IMR-90 (cell line): ENCODE data around the gene USP6NL. TPM values are rescaled to one million over a fixed set of nuclear protein-coding genes. Genes with fewer than 3 reads are reported as not detected.

Experiments used
- ATAC-seq: fragments of 200-7000 bp; cut with Tn5 transposase; 2 replicates; pipeline ENCODE4 v1.9.1; 2020; ENCODE audit warnings: low read depth, mild to moderate bottlenecking, moderate library complexity
- BruUV-seq: library from RNA; stranded (reverse); fragments of 400-500 nt; replicated peaks from 2 replicates; lab custom pipeline; 2021; lab: Mats Ljungman, UMichigan
- CTCF ChIA-PET: fragments of 300-600 bp; formaldehyde crosslinking; extraction: SDS; loops from one replicate; lab custom pipeline; 2021; ENCODE audit warnings: antibody characterized with exemption; lab: Yijun Ruan, JAX
- POLR2A ChIA-PET: fragments of 300-600 bp; sonication (Branson Sonifier 250); formaldehyde crosslinking; loops from one replicate; lab custom pipeline; 2022; ENCODE audit warnings: antibody characterized with exemption; ENCODE audit not compliant: unreplicated experiment; lab: Charles Lee
- DNase-seq: peaks from one replicate; pipeline ENCODE4 v3.0.0; 2013
- H2AFZ ChIP-seq: replicated peaks from 2 replicates; pipeline ENCODE3; 2013; ENCODE audit warnings: low read length, mild to moderate bottlenecking; ENCODE audit not compliant: poor library complexity
- H2AK5ac ChIP-seq: 2 replicates; pipeline ENCODE4 v1.6.1; 2013; ENCODE audit warnings: low read depth, low read length, inconsistent platforms
- H2AK9ac ChIP-seq: replicated peaks from 2 replicates; pipeline ENCODE3; 2013; ENCODE audit warnings: mild to moderate bottlenecking, low read depth, low read length, moderate library complexity; ENCODE audit not compliant: poor library complexity
- H2BK120ac ChIP-seq: 2 replicates; pipeline ENCODE4 v1.6.1; 2013; ENCODE audit warnings: low read depth, low read length, inconsistent platforms
- H2BK15ac ChIP-seq: 3 replicates; pipeline ENCODE4 v1.6.1; 2013; ENCODE audit warnings: low read depth, low read length, inconsistent platforms
- H2BK20ac ChIP-seq: 2 replicates; pipeline ENCODE4 v1.6.1; 2013; ENCODE audit warnings: low read depth, mild to moderate bottlenecking, inconsistent platforms, low read length, moderate library complexity
- H2BK5ac ChIP-seq: 2 replicates; pipeline ENCODE4 v1.6.1; 2013; ENCODE audit warnings: mild to moderate bottlenecking, low read depth, low read length, inconsistent platforms; ENCODE audit not compliant: poor library complexity, severe bottlenecking
- H3K14ac ChIP-seq: replicated peaks from 2 replicates; pipeline ENCODE4 v1.6.1; 2013; ENCODE audit warnings: low read depth, low read length, inconsistent platforms
- H3K18ac ChIP-seq: 2 replicates; pipeline ENCODE4 v1.6.1; 2013; ENCODE audit warnings: low read depth, low read length, control low read depth
- H3K23ac ChIP-seq: 2 replicates; pipeline ENCODE4 v1.6.1; 2013; ENCODE audit warnings: low read depth, low read length, inconsistent platforms
- H3K27ac ChIP-seq: 2 replicates; pipeline ENCODE4 v1.5.1; 2013; ENCODE audit warnings: mild to moderate bottlenecking, control low read depth, low read length; ENCODE audit not compliant: insufficient read depth
- H3K27me3 ChIP-seq: 2 replicates; pipeline ENCODE4 v1.6.1; 2013; ENCODE audit warnings: low read length; ENCODE audit not compliant: control insufficient read depth, insufficient read depth
- H3K36me3 ChIP-seq: 2 replicates; pipeline ENCODE4 v1.6.1; 2013; ENCODE audit warnings: low read length, mixed read lengths; ENCODE audit not compliant: control insufficient read depth, insufficient read depth
- H3K4ac ChIP-seq: 2 replicates; pipeline ENCODE4 v1.6.1; 2013; ENCODE audit warnings: low read depth, low read length, inconsistent platforms
- H3K4me1 ChIP-seq: 2 replicates; pipeline ENCODE4 v1.6.1; 2013; ENCODE audit warnings: low read length, mixed read lengths; ENCODE audit not compliant: control insufficient read depth, insufficient read depth
- H3K4me2 ChIP-seq: 2 replicates; pipeline ENCODE4 v1.6.1; 2013; ENCODE audit warnings: low read depth, mild to moderate bottlenecking, control low read depth, low read length, moderate library complexity
- H3K4me3 ChIP-seq: 2 replicates; pipeline ENCODE4 v1.5.1; 2013; ENCODE audit warnings: low read depth, mild to moderate bottlenecking, control low read depth, low read length, moderate library complexity; ENCODE audit not compliant: insufficient read depth
- H3K56ac ChIP-seq: 2 replicates; pipeline ENCODE4 v1.6.1; 2013; ENCODE audit warnings: low read length, inconsistent platforms; ENCODE audit not compliant: insufficient read depth; ENCODE audit errors: extremely low read depth
- H3K79me1 ChIP-seq, 2 experiments: 2 replicates each; pipeline ENCODE4 v1.6.1; 2013; ENCODE audit warnings: low read length in 2 of 2, inconsistent platforms in 1 of 2, low read depth in 1 of 2
- H3K9ac ChIP-seq: 2 replicates; pipeline ENCODE4 v1.6.1; 2013; ENCODE audit warnings: low read depth, low read length, control low read depth
- H3K9me1 ChIP-seq: 2 replicates; pipeline ENCODE4 v1.6.1; 2013; ENCODE audit warnings: low read length, inconsistent platforms; ENCODE audit not compliant: insufficient read depth
- H3K9me3 ChIP-seq: 2 replicates; pipeline ENCODE4 v1.6.1; 2013; ENCODE audit warnings: low read length; ENCODE audit not compliant: control insufficient read depth, insufficient read depth
- H4K20me1 ChIP-seq: 2 replicates; pipeline ENCODE4 v1.6.1; 2013; ENCODE audit warnings: low read length, inconsistent platforms; ENCODE audit not compliant: insufficient read depth
- H4K5ac ChIP-seq: 2 replicates; pipeline ENCODE4 v1.6.1; 2013; ENCODE audit warnings: mild to moderate bottlenecking, low read depth, low read length, control low read depth
- H4K8ac ChIP-seq, 2 experiments: 2 replicates each; pipeline ENCODE4 v1.6.1; 2013; ENCODE audit warnings: low read depth in 2 of 2, low read length in 2 of 2, control low read depth in 1 of 2, inconsistent platforms in 1 of 2
- H4K91ac ChIP-seq: 2 replicates; pipeline ENCODE4 v1.6.1; 2013; ENCODE audit warnings: low read depth, low read length, inconsistent platforms; ENCODE audit not compliant: insufficient read depth
- BHLHE40 ChIP-seq: fragments of 150-350 bp; IDR thresholded peaks from 2 replicates; pipeline ENCODE4 v1.6.1; 2016; ENCODE audit warnings: mild to moderate bottlenecking, low read depth, low read length
- CEBPB ChIP-seq: IDR thresholded peaks from 2 replicates; pipeline ENCODE4 v1.6.1; 2012; ENCODE audit warnings: low read depth, low read length, improper control_type of control experiment
- CHD1 ChIP-seq: IDR thresholded peaks from 2 replicates; pipeline ENCODE4 v1.6.1; 2012; ENCODE audit warnings: low read depth, low read length, improper control_type of control experiment
- FOS ChIP-seq: fragments of 150-350 bp; IDR thresholded peaks from 2 replicates; pipeline ENCODE4 v1.6.1; 2016; ENCODE audit warnings: low read depth, low read length
- MAFK ChIP-seq: IDR thresholded peaks from 2 replicates; pipeline ENCODE4 v1.6.1; 2012; ENCODE audit warnings: low read depth, low read length, improper control_type of control experiment
- MAZ ChIP-seq: IDR thresholded peaks from 2 replicates; pipeline ENCODE4 v1.6.1; 2012; ENCODE audit warnings: low read depth, mild to moderate bottlenecking, low read length, improper control_type of control experiment, moderate library complexity, borderline replicate concordance
- MXI1 ChIP-seq: IDR thresholded peaks from 2 replicates; pipeline ENCODE4 v1.6.1; 2012; ENCODE audit warnings: low read depth, mild to moderate bottlenecking, low read length, moderate library complexity, borderline replicate concordance
- NFE2L2 ChIP-seq: fragments of 150-350 bp; IDR thresholded peaks from 2 replicates; pipeline ENCODE4 v1.6.1; 2016; ENCODE audit warnings: low read depth, mild to moderate bottlenecking, low read length
- POLR2A ChIP-seq: IDR thresholded peaks from 2 replicates; pipeline ENCODE4 v1.6.1; 2012; ENCODE audit warnings: mild to moderate bottlenecking, low read depth, low read length
- RAD21 ChIP-seq: IDR thresholded peaks from 2 replicates; pipeline ENCODE4 v1.6.1; 2012; ENCODE audit warnings: low read length, improper control_type of control experiment
- RCOR1 ChIP-seq: IDR thresholded peaks from 2 replicates; pipeline ENCODE4 v1.6.1; 2012; ENCODE audit warnings: mild to moderate bottlenecking, low read length, improper control_type of control experiment; ENCODE audit not compliant: insufficient replicate concordance
- RFX5 ChIP-seq: IDR thresholded peaks from 2 replicates; pipeline ENCODE4 v1.8.0; 2012; ENCODE audit warnings: low read depth, mild to moderate bottlenecking, low read length, moderate library complexity
- SMC3 ChIP-seq: fragments of 150-350 bp; IDR thresholded peaks from 2 replicates; pipeline ENCODE4 v1.6.1; 2016; ENCODE audit warnings: low read depth, mild to moderate bottlenecking, antibody characterized with exemption, low read length, moderate library complexity
- WGBS, 2 experiments: methylation state at CpG; one replicate each; pipeline versions ENCODE4 v1.1.5 to v1.1.7; 2013; ENCODE audit warnings: missing lambda C conversion rate in 2 of 2; ENCODE audit not compliant: insufficient read length in 1 of 2; ENCODE audit errors: extremely low coverage in 2 of 2; 5-methylcytosine and 5-hydroxymethylcytosine counted together
- dilution Hi-C: fragments of 300-500 bp; cut with HindIII; formaldehyde crosslinking; loops from one replicate; pipeline ENCODE4 v1.14.3; 2018; ENCODE audit warnings: low sequenced_read_pairs; ENCODE audit not compliant: unreplicated experiment
- in situ Hi-C: fragments of 300-500 bp; cut with MboI; formaldehyde crosslinking; loops from 3 replicates; pipeline ENCODE4 v1.14.3; 2019; ENCODE audit warnings: low sequenced_read_pairs, inconsistent platforms, mixed read lengths
- intact Hi-C: fragments of 100-400 bp; cut with micrococcal nuclease; formaldehyde crosslinking; loops from 2 replicates; pipeline ENCODE4 v1.10.0; 2022
- polyA plus RNA-seq, 3 experiments: library from polyadenylated mRNA; depleted of rRNA; stranded (reverse); fragments of >200 nt; gene quantifications; 2 replicates each; pipeline ENCODE4 v1.2.3, GENCODE V29; 2012; ENCODE audit warnings: low replicate concordance in 1 of 3
- total RNA-seq: library from RNA; depleted of rRNA; stranded (reverse); fragments of >200 nt; gene quantifications from 2 replicates; pipeline ENCODE4 v1.2.3, GENCODE V29; 2012
- TF ChIP-seq, protein P1 (sequence below): fragments of 150-350 bp; IDR thresholded peaks from 2 replicates; pipeline ENCODE4 v1.6.1; 2017; ENCODE audit warnings: mild to moderate bottlenecking, antibody characterized with exemption, low read length, low read depth
- TF ChIP-seq, protein P2 (sequence below): fragments of 150-350 bp; IDR thresholded peaks from 2 replicates; pipeline ENCODE4 v1.6.1; 2016; ENCODE audit warnings: low read depth, mild to moderate bottlenecking, low read length, moderate library complexity, borderline replicate concordance
- TF ChIP-seq, protein P3 (sequence below): conservative IDR thresholded peaks from 2 replicates; pipeline ENCODE4 v1.5.1; 2012; ENCODE audit warnings: mild to moderate bottlenecking, low read depth, low read length, improper control_type of control experiment

Gene USP6NL
- total and polyA plus RNA-seq, 2 of the 4 experiments (the other 2 are of a cell fraction): 7.8 to 9.1 TPM

DNA sequence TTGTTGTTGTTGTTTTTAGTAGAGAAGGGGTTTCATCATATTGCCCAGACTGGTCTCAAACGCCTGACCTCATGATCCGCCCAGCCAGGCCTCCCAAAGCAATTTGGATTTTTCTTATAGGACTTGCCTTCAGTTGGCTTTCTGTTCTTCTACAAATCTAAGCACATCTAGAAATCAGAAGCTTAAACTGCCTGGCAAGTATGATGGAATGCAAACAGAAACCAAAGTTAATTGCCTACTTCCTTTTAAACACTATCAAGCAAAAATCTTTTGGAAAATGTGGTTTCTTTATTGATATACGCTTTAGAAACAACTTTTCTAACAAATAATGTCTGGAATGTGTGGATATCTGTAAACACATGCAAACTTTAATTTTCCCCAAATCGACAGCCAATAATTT lies 64.9 kb downstream of the USP6NL start:
- Histone ChIP-seq H3K36me3 (no peaks in the 10 kb centered on the region), H3K56ac (no peak overlapping the region), H2AK5ac (0 out of 2 replicates have a peak overlapping the region, but pooled peaks have one; percentile 26), H3K9ac (no peak overlapping the region), H2AK9ac (no peak overlapping the region), H2BK15ac (0 out of 3 replicates have a peak overlapping the region, but pooled peaks have one; percentile 53), H3K4me3 (no peak overlapping the region), H2BK120ac (no peak overlapping the region; the same call in 1 of the 2 replicates), H4K5ac (no peak overlapping the region), H2BK20ac (no peak overlapping the region), H3K4me1 (peaks cover 2% of the 10 kb centered on the region; the same call in 1 of the 2 replicates), H3K23ac (no peak overlapping the region), H4K91ac (no peak overlapping the region), H3K27me3 (no peaks in the 10 kb centered on the region), H4K8ac (no peak overlapping the region), H3K18ac (no peak overlapping the region), H4K20me1 (no peaks in the 10 kb centered on the region), H3K9me3 (no peaks in the 10 kb centered on the region), H3K4me2 (peak overlapping the region; percentile 36; the same call in 1 of the 2 replicates), H2AFZ (no peak overlapping the region), H2BK5ac (no peak overlapping the region), H3K9me1 (peaks cover 7% of the 10 kb centered on the region; the same call in 1 of the 2 replicates), H3K14ac (0 out of 2 replicates have a peak overlapping the region, but pooled peaks have one; percentile 19), H3K27ac (no peak overlapping the region), H3K79me1 (peaks cover 11 to 33% of the 10 kb centered on the region in 2 experiments), H3K4ac (0 out of 2 replicates have a peak overlapping the region, but pooled peaks have one; percentile 27)
- CTCF ChIA-PET: interaction anchor here (1.6 kb wide), 1 partner anchor 13 kb away, joined by 4 read pairs; no protein-coding TSS in a partner anchor
- POLR2A ChIA-PET: no interaction called here
- in situ Hi-C loops: no loop called here
- no TSS peak for BruUV-seq
- TF ChIP-seq SMC3: no peak
- TF ChIP-seq POLR2A: no peak
- no peak for TF ChIP-seq RFX5
- TF ChIP-seq, protein P1, sequence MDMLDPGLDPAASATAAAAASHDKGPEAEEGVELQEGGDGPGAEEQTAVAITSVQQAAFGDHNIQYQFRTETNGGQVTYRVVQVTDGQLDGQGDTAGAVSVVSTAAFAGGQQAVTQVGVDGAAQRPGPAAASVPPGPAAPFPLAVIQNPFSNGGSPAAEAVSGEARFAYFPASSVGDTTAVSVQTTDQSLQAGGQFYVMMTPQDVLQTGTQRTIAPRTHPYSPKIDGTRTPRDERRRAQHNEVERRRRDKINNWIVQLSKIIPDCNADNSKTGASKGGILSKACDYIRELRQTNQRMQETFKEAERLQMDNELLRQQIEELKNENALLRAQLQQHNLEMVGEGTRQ: no peak
- TF ChIP-seq MAZ: no peak
- no peak for TF ChIP-seq NFE2L2
- TF ChIP-seq MXI1: no peak
- TF ChIP-seq, protein P2, sequence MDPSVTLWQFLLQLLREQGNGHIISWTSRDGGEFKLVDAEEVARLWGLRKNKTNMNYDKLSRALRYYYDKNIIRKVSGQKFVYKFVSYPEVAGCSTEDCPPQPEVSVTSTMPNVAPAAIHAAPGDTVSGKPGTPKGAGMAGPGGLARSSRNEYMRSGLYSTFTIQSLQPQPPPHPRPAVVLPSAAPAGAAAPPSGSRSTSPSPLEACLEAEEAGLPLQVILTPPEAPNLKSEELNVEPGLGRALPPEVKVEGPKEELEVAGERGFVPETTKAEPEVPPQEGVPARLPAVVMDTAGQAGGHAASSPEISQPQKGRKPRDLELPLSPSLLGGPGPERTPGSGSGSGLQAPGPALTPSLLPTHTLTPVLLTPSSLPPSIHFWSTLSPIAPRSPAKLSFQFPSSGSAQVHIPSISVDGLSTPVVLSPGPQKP: no peak
- TF ChIP-seq BHLHE40: no peak
- TF ChIP-seq, protein P3, sequence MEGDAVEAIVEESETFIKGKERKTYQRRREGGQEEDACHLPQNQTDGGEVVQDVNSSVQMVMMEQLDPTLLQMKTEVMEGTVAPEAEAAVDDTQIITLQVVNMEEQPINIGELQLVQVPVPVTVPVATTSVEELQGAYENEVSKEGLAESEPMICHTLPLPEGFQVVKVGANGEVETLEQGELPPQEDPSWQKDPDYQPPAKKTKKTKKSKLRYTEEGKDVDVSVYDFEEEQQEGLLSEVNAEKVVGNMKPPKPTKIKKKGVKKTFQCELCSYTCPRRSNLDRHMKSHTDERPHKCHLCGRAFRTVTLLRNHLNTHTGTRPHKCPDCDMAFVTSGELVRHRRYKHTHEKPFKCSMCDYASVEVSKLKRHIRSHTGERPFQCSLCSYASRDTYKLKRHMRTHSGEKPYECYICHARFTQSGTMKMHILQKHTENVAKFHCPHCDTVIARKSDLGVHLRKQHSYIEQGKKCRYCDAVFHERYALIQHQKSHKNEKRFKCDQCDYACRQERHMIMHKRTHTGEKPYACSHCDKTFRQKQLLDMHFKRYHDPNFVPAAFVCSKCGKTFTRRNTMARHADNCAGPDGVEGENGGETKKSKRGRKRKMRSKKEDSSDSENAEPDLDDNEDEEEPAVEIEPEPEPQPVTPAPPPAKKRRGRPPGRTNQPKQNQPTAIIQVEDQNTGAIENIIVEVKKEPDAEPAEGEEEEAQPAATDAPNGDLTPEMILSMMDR: no peak
- no peak for TF ChIP-seq FOS
- no peak for TF ChIP-seq CHD1
- no peak for TF ChIP-seq MAFK
- no peak for TF ChIP-seq CEBPB
- TF ChIP-seq RCOR1: no peak
- TF ChIP-seq RAD21: no peak
- no CpG with 5 or more reads among the region's 4 CpGs for WGBS, 2 experiments
- ATAC-seq (peak; percentile 57), DNase-seq (peak; percentile 34)
- dilution Hi-C loops: no loop called here
- intact Hi-C loops: no loop called here
